Neural progenitor cell (in vitro differentiated cells): Measurements from ENCODE around the gene GABARAPL2. TPM values are rescaled to one million over a fixed set of nuclear protein-coding genes. Genes with fewer than 3 reads are reported as not detected.

Experiments
- DNase-seq: peaks from one replicate; pipeline ENCODE4 v3.0.0-alpha.2; 2016; ENCODE audit warnings: low spot score
- H2AFZ ChIP-seq: fragments of 200-600 bp; sonication (generic); replicated peaks from 2 replicates; pipeline ENCODE4 v1.6.1; 2016; ENCODE audit warnings: antibody characterized with exemption
- H3F3A ChIP-seq: fragments of 200-600 bp; sonication (generic); 2 replicates; pipeline ENCODE4 v1.6.1; 2016; ENCODE audit warnings: antibody characterized with exemption, low read depth
- H3K27ac ChIP-seq: fragments of 200-600 bp; sonication (generic); 2 replicates; pipeline ENCODE4 v1.5.1; 2016; ENCODE audit warnings: mild to moderate bottlenecking
- H3K27me3 ChIP-seq: fragments of 200-600 bp; sonication (generic); 2 replicates; pipeline ENCODE4 v1.6.1; 2016; ENCODE audit warnings: mild to moderate bottlenecking, moderate library complexity
- H3K36me3 ChIP-seq: fragments of 200-600 bp; sonication (generic); 2 replicates; pipeline ENCODE4 v1.5.1; 2016
- H3K4me1 ChIP-seq: fragments of 200-600 bp; sonication (generic); 2 replicates; pipeline ENCODE4 v1.6.1; 2016; ENCODE audit warnings: mixed run types
- H3K4me2 ChIP-seq: fragments of 200-600 bp; sonication (generic); 2 replicates; pipeline ENCODE4 v1.6.1; 2016
- H3K4me3 ChIP-seq: fragments of 200-600 bp; sonication (generic); 2 replicates; pipeline ENCODE4 v1.5.1; 2016
- H3K79me2 ChIP-seq: fragments of 200-600 bp; sonication (generic); 2 replicates; pipeline ENCODE4 v1.6.1; 2016; ENCODE audit warnings: low read depth
- H3K9ac ChIP-seq: fragments of 200-600 bp; sonication (generic); 2 replicates; pipeline ENCODE4 v1.6.1; 2016
- H3K9me3 ChIP-seq: fragments of 200-600 bp; sonication (generic); 2 replicates; pipeline ENCODE4 v1.5.1; 2016; ENCODE audit warnings: low read depth
- H4K20me1 ChIP-seq: fragments of 200-600 bp; sonication (generic); 2 replicates; pipeline ENCODE4 v1.6.1; 2016; ENCODE audit warnings: low read depth
- H3K27ac Mint-ChIP-seq: 3 replicates; pipeline ENCODE4 v1.8.0; 2021; ENCODE audit warnings: mixed read lengths
- H3K27me3 Mint-ChIP-seq: 2 replicates; pipeline ENCODE4 v1.8.0; 2022; ENCODE audit warnings: low read depth, mild to moderate bottlenecking, inconsistent platforms, moderate library complexity, mixed read lengths; ENCODE audit not compliant: insufficient read depth
- H3K36me3 Mint-ChIP-seq: 3 replicates; pipeline ENCODE4 v1.8.0; 2021; ENCODE audit warnings: mixed read lengths
- H3K4me1 Mint-ChIP-seq: 3 replicates; pipeline ENCODE4 v1.8.0; 2021; ENCODE audit warnings: mixed read lengths
- H3K4me3 Mint-ChIP-seq: 3 replicates; pipeline ENCODE4 v1.8.0; 2021; ENCODE audit warnings: mild to moderate bottlenecking, moderate library complexity, mixed read lengths
- H3K9me3 Mint-ChIP-seq: 3 replicates; pipeline ENCODE4 v1.8.0; 2020; ENCODE audit warnings: mixed read lengths
- CTCF ChIP-seq: fragments of 200-600 bp; sonication (generic); IDR thresholded peaks from 2 replicates; pipeline ENCODE4 v1.5.1; 2017; ENCODE audit warnings: antibody characterized with exemption, mild to moderate bottlenecking
- EZH2 ChIP-seq: fragments of 200-600 bp; sonication (generic); IDR thresholded peaks from 2 replicates; pipeline ENCODE4 v1.6.1; 2017; ENCODE audit warnings: antibody characterized with exemption, mild to moderate bottlenecking, moderate library complexity
- EZH2phosphoT487 ChIP-seq: fragments of 200-600 bp; sonication (generic); IDR thresholded peaks from 2 replicates; pipeline ENCODE4 v1.6.1; 2017; ENCODE audit warnings: antibody characterized with exemption
- total RNA-seq: library from RNA; depleted of rRNA; stranded (reverse); fragments of >200 nt; gene quantifications from 2 replicates; pipeline ENCODE4 v1.2.3, GENCODE V29; 2015; ENCODE audit warnings: low replicate concordance

Gene GABARAPL2
- total RNA-seq, 1 donor from 2014 or later, result 88.2 TPM

DNA sequence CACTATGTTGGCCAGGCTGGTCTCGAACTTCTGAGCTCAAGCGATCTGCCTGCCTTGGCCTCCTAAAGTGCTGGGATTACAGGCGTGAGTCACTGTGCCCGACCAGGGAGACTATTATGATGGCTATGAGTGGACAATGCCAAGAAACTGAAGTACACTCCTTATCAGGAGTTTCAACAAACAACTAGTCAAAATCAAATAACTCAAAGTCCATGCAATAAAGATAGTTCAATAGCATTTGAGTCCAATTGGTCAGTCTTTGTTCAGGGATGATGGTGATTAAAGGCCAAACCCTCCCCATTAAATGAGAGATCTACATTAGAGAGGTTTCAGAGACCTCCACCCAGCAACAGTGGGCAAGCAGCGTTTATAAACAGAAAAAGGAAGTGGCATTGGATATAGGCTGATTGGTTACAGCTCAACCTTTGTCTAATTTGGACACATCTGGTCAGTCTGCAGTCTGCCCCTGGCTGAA is 38.3 kb upstream of the GABARAPL2 start:
- no peaks in the 10 kb centered on the region for H3K9me3 Mint-ChIP-seq
- Histone ChIP-seq H3K79me2 (no peaks in the 10 kb centered on the region), H3K27ac (no peak overlapping the region), H3K9ac (no peak overlapping the region), H3K27me3 (no peaks in the 10 kb centered on the region), H4K20me1 (no peaks in the 10 kb centered on the region), H3K9me3 (no peaks in the 10 kb centered on the region), H3K4me1 (no peaks in the 10 kb centered on the region), H3K4me3 (no peak overlapping the region), H2AFZ (no peak overlapping the region), H3F3A (no peaks in the 10 kb centered on the region), H3K4me2 (no peak overlapping the region), H3K36me3 (no peaks in the 10 kb centered on the region)
- no peak overlapping the region for H3K4me3 Mint-ChIP-seq
- no peak for TF ChIP-seq CTCF
- no peak for TF ChIP-seq EZH2phosphoT487
- TF ChIP-seq EZH2, result no peak
- no peak for DNase-seq
- no peaks in the 10 kb centered on the region for H3K4me1 Mint-ChIP-seq
- H3K27ac Mint-ChIP-seq, result no peak overlapping the region
- H3K27me3 Mint-ChIP-seq, result peaks cover 2% of the 10 kb centered on the region
- peaks cover 8% of the 10 kb centered on the region for H3K36me3 Mint-ChIP-seq

DNA sequence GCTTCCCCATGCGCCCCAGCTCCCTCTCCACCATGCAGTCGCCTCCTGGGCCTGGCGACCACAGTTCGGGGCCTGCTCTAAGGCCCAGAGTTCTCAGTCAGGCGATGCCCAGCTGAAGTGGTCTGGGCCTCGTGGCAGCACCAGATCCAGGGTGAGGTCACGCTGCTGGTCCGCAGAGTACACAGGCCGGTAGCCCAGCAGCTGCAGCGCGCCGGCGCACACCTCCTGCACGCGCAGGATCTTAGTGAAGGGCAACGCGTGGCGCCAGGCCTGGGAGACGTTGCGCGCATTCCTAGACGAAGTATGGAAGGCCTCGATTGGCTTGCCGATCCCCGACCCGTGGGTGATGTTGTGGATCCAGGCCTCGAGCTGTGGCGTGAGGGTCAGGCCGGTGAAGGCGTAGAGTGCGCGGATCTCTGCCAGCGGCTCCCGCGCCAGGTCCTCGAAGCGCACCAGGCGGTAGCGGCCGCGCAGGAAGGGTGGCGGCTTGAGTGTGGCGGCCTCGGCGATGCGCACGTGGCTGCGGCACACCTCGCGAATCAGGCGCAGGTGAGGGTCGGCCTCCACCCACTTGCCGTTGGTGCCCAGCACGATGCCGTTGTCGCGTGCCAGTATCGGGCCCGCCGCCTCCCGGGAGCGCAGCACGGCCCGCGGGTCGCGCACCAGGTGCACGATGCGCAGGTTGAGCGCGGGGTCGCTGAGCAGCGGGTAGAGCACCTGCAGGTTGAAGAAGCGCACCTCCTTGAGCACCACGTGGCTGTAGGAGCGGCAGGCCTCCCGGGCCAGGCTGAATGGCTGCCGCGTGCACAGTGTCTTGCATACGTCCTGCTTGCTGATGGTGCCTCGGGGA is 36.9 kb upstream of the GABARAPL2 start:
- Histone ChIP-seq H3K36me3 (no peaks in the 10 kb centered on the region), H3K79me2 (no peaks in the 10 kb centered on the region), H2AFZ (no peak overlapping the region), H3K27ac (no peak overlapping the region), H3F3A (no peaks in the 10 kb centered on the region), H3K4me3 (no peak overlapping the region), H3K27me3 (no peaks in the 10 kb centered on the region), H3K9ac (no peak overlapping the region), H3K4me1 (no peaks in the 10 kb centered on the region), H4K20me1 (no peaks in the 10 kb centered on the region), H3K9me3 (no peaks in the 10 kb centered on the region), H3K4me2 (no peak overlapping the region)
- Mint-ChIP-seq H3K4me3 (no peak overlapping the region), H3K4me1 (no peaks in the 10 kb centered on the region), H3K9me3 (no peaks in the 10 kb centered on the region), H3K36me3 (peaks cover 8% of the 10 kb centered on the region), H3K27ac (no peak overlapping the region), H3K27me3 (peaks cover 2% of the 10 kb centered on the region)
- TF ChIP-seq EZH2, result no peak
- no peak for TF ChIP-seq EZH2phosphoT487
- TF ChIP-seq CTCF, result no peak
- DNase-seq, result no peak

GRCh38 chr16:75529959-75530358 is 36.2 kb upstream of the GABARAPL2 start:
- Mint-ChIP-seq H3K36me3 (peaks cover 8% of the 10 kb centered on the region), H3K27ac (no peak overlapping the region), H3K4me1 (no peaks in the 10 kb centered on the region), H3K9me3 (no peaks in the 10 kb centered on the region), H3K4me3 (no peak overlapping the region), H3K27me3 (peaks cover 2% of the 10 kb centered on the region)
- TF ChIP-seq EZH2phosphoT487 (no peak), EZH2 (no peak), CTCF (no peak)
- H2AFZ ChIP-seq, result no peak overlapping the region
- no peaks in the 10 kb centered on the region for H3K36me3 ChIP-seq
- H3K79me2 ChIP-seq, result no peaks in the 10 kb centered on the region
- no peak overlapping the region for H3K9ac ChIP-seq
- H3K4me1 ChIP-seq, result no peaks in the 10 kb centered on the region
- no peak for DNase-seq
- no peak overlapping the region for H3K27ac ChIP-seq
- no peaks in the 10 kb centered on the region for H4K20me1 ChIP-seq
- no peaks in the 10 kb centered on the region for H3K27me3 ChIP-seq
- H3K9me3 ChIP-seq, result no peaks in the 10 kb centered on the region
- no peak overlapping the region for H3K4me2 ChIP-seq
- no peak overlapping the region for H3K4me3 ChIP-seq
- H3F3A ChIP-seq, result no peaks in the 10 kb centered on the region
